AG04450 (cell line): ENCODE results near the gene ITGAE. TPM values are rescaled to one million over a fixed set of nuclear protein-coding genes. Genes with fewer than 3 reads are reported as not detected.

Experiments used
- CTCF ChIA-PET: fragments of 300-600, 350-600 bp; formaldehyde crosslinking; extraction: SDS; loops from one replicate; lab custom pipeline; 2022; ENCODE audit warnings: antibody characterized with exemption, inconsistent platforms; lab: Charles Lee
- POLR2A ChIA-PET: fragments of 350-600 bp; formaldehyde crosslinking; extraction: SDS; loops from one replicate; lab custom pipeline; 2021; ENCODE audit warnings: antibody characterized with exemption, inconsistent platforms; lab: Yijun Ruan, JAX
- DNase-seq: peaks from one replicate; pipeline ENCODE4 v3.0.0-alpha.2; 2011; ENCODE audit warnings: low read depth, low spot score
- H3K27ac ChIP-seq: one replicate; pipeline ENCODE4 v1.5.1; 2012; ENCODE audit warnings: low read depth, low read length, control low read depth
- H3K27me3 ChIP-seq: one replicate; pipeline ENCODE4 v1.6.0; 2012; ENCODE audit warnings: low read length; ENCODE audit not compliant: control insufficient read depth, insufficient read depth
- H3K4me3 ChIP-seq: 2 replicates; pipeline ENCODE4 v1.5.1; 2011; ENCODE audit warnings: mild to moderate bottlenecking, low read depth, low read length, control low read depth
- H3K9me3 ChIP-seq: 2 replicates; pipeline ENCODE4 v1.5.1; 2012; ENCODE audit warnings: low read length; ENCODE audit not compliant: control insufficient read depth, insufficient read depth
- polyA plus RNA-seq: library from polyadenylated mRNA; depleted of rRNA; stranded (reverse); fragments of >200 nt; gene quantifications from 2 replicates; pipeline ENCODE4 v1.2.3, GENCODE V29; 2011
- TF ChIP-seq, protein P1 (sequence below): IDR thresholded peaks from 2 replicates; pipeline ENCODE4 v1.5.1; 2011; ENCODE audit warnings: low read depth, low read length, control low read depth, inconsistent platforms

ITGAE gene
- polyA plus RNA-seq, 1 experiment, result 98.1 TPM

DNA sequence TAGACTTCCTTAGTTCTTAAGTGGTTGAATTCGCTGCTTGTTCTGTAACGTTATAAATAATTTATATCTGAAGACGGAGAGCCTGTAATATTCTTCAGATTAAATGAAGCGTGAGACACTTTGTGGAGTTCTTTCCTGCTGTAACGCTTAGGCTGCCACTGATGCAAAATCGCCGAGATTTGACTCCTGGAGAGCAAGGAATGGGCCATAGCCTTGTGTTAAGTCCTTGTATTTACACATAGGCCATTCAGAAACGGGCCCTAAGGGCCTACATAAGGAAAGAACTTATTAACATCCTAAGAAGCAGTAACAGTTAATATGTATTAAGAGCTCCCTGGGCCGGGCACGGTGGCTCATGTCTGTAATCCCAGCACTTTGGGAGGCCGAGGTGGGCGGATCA, 131.4 kb downstream of the ITGAE start:
- no peak for DNase-seq
- no peaks in the 10 kb centered on the region for H3K27me3 ChIP-seq
- ChIA-PET POLR2A (no interaction called here), CTCF (interaction anchor here (1.0 to 1.1 kb wide), 2 partner anchors 8 to 13 kb away, joined by 3 to 4 read pairs; no protein-coding TSS in a partner anchor)
- no peaks in the 10 kb centered on the region; the same call in 1 of the 2 replicates for H3K9me3 ChIP-seq
- TF ChIP-seq, protein P1, sequence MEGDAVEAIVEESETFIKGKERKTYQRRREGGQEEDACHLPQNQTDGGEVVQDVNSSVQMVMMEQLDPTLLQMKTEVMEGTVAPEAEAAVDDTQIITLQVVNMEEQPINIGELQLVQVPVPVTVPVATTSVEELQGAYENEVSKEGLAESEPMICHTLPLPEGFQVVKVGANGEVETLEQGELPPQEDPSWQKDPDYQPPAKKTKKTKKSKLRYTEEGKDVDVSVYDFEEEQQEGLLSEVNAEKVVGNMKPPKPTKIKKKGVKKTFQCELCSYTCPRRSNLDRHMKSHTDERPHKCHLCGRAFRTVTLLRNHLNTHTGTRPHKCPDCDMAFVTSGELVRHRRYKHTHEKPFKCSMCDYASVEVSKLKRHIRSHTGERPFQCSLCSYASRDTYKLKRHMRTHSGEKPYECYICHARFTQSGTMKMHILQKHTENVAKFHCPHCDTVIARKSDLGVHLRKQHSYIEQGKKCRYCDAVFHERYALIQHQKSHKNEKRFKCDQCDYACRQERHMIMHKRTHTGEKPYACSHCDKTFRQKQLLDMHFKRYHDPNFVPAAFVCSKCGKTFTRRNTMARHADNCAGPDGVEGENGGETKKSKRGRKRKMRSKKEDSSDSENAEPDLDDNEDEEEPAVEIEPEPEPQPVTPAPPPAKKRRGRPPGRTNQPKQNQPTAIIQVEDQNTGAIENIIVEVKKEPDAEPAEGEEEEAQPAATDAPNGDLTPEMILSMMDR, result no peak
- peak overlapping the region; percentile 94 for H3K4me3 ChIP-seq
- no peak overlapping the region for H3K27ac ChIP-seq

DNA sequence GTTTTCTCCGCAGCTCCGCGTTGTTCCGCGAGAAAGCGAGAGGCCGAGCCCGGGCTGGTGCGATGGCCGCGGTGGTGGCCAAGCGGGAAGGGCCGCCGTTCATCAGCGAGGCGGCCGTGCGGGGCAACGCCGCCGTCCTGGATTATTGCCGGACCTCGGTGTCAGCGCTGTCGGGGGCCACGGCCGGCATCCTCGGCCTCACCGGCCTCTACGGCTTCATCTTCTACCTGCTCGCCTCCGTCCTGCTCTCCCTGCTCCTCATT, 132.0 kb downstream of the ITGAE start:
- ChIA-PET POLR2A (interaction anchor here (0.7 kb wide), 2 partner anchors 40 to 42 kb away, joined by 3 read pairs; no protein-coding TSS in a partner anchor), CTCF (no interaction called here)

DNA sequence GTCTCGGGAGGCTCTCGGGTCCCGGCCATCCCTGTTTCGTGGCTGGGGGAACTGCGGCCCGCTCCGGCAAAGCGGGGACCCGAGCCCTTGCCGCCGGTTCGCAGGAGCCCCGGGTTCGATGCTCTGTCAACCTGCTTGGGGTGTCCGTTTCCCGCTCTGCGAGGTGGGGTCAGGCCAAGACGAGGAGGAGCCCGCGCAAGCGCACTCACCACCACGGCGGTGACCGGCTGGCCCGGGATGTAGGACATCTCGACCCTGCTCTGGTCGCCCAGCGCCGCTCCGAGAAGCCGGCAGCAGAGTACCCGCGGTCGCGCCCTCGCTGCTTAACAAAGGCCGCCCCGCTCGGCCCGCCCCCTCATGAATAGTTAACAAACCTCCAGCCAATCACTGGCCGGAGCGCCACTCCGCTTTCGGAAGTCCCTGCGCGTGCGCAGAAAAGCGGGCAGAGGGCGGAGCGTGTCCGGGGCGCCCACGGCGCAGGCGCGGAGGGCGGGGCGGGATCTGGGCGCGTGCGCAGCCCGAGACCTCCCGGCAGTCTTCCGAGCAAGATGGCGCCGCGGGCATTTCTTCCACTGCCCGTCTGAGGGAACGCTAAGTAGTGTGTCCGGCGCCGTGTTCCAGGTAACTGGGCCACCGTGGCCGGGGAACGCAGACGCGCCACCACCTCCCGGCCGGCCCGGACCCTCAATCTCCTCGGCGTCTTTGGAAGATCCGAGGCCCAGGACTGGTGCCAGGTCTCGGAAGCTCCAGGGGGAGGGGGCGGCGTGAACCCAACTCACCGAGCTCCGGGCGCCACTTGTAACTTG, 132.5 kb downstream of the ITGAE start, which contains the start of the genes EMC6 and TAX1BP3:
EMC6 (plus strand) TSS at position 534 of the 806 bp plus-strand sequence. CDS start 335 bp downstream, outside the sequence.
TAX1BP3 (minus strand) TSS at position 300 of the 806 bp plus-strand sequence; CDS start at position 248, 52 bp downstream.
- CTCF ChIA-PET, result no interaction called here

More for the DNA sequence above, 132.0 kb downstream of the ITGAE start:
- Histone ChIP-seq H3K27ac (no peak overlapping the region), H3K27me3 (no peaks in the 10 kb centered on the region), H3K4me3 (peak overlapping the region; percentile 94), H3K9me3 (no peaks in the 10 kb centered on the region; the same call in 1 of the 2 replicates)
- TF ChIP-seq, protein P1, result no peak
- DNase-seq, result no peak

DNA sequence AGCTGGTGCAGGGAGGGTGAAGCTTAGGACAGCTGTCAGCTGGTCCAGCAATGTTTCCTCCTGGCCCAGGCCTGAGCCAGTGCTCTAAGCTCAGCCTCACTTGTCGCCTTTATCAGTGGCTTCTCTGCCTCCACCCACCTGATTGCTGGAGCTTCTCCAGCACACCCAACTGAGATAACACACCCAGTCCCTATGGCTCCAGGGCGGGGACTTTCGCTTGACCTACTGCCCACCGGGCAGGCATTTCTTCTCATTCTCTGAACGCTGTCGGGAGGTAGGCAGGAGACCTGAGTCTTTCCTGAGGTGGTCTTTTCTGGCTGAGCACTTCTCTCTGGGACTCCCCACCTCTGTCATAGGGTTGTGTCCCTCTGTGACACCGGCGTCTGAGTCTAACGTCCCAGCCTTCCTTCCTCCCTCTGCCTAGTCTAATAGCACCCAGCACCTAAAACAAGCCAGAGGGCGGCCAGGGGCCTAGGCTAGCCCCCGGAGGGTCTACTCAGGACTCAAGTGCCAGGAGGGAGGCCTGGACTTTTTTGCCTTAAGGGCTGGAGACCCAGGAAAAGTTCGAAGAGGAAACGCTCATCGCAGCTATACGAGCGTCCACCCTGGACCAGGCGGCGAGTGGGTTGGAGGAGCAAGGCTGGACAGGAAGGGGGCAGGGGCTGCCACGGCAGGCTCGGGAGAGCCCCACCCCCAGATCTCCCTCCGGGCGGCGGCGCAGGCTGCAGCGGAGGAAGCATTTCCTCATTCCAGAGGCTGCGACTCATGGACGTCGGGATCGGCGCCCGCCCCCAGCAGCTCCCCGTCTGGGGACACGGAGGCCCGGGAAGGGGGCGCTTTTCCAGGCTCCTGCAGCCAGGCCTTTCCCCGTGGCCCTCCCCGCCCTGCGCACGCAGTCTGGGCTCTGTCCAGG, 133.4 kb downstream of the ITGAE start:
- Histone ChIP-seq H3K27me3 (no peaks in the 10 kb centered on the region), H3K4me3 (peak overlapping the region; percentile 97), H3K9me3 (no peaks in the 10 kb centered on the region; the same call in 1 of the 2 replicates), H3K27ac (peak overlapping the region; percentile 99)
- TF ChIP-seq, protein P1, result no peak
- ChIA-PET CTCF (interaction anchor here (0.6 kb wide), 1 partner anchor 17 kb away, joined by 3 read pairs; no protein-coding TSS in a partner anchor), POLR2A (interaction anchor here (0.6 to 1.9 kb wide), 25 partner anchors 8 to 1351 kb away, joined by 3 to 32 read pairs (median 5); partner anchors contain the start of genes CTNS, HASPIN, P2RX5 and SHPK)
- DNase-seq, result peak; percentile 83

More for the DNA sequence above, 132.5 kb downstream of the ITGAE start, which contains the start of the genes EMC6 and TAX1BP3:
- Histone ChIP-seq H3K27ac (peak within 1 kb of the TSS; percentile 99), H3K9me3 (no peaks in the 10 kb centered on the region; the same call in 1 of the 2 replicates), H3K4me3 (peak within 1 kb of the TSS; percentile 97), H3K27me3 (no peaks in the 10 kb centered on the region)
- POLR2A ChIA-PET, result interaction anchor here (0.7 to 1.9 kb wide), 15 partner anchors 9 to 92 kb away, joined by 3 to 32 read pairs (median 5); partner anchors contain the start of genes CTNS, HASPIN, P2RX5 and SHPK
- TF ChIP-seq, protein P1, result no peak
- DNase-seq, result peak; percentile 90
